DOHH2 (cell line): ENCODE data around the gene PSME2.

ENCODE experiments used
- EZH2phosphoT487 ChIP-seq: fragments of 200-600 bp; sonication (generic); IDR thresholded peaks from 2 replicates; pipeline ENCODE4 v1.6.1; 2017; ENCODE audit warnings: borderline replicate concordance, mild to moderate bottlenecking, antibody characterized with exemption, low read length, moderate library complexity, mixed read lengths
- TF ChIP-seq, protein P1 (sequence below): fragments of 200-600 bp; sonication (generic); IDR thresholded peaks from one replicate; pipeline ENCODE4 v1.5.1; 2014; ENCODE audit warnings: antibody characterized with exemption, mild to moderate bottlenecking, low read depth, low read length; ENCODE audit not compliant: poor library complexity, severe bottlenecking

DNA sequence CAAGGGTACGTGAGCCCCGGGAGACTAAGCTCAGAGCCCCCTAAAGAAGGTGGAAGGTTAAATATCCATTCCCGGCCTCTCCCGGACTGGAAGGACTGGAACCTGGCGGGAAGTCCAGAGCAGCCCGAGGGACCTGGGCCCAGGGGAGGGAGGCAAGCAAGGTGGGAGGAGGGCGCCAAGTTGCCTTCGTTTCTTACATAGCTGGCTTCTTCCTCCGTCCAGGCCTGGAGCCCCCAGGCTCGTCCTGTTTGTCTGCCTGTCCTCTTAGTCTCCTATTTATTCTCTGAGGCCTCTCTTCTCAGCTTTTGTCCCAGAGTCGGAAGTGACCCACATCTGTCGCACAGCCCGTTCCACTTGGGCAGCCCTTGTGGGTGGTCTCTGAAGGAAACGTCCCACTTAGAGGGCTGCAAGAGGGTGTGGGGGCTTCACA, 51.6 kb downstream of the PSME2 start:
- TF ChIP-seq, protein P1, sequence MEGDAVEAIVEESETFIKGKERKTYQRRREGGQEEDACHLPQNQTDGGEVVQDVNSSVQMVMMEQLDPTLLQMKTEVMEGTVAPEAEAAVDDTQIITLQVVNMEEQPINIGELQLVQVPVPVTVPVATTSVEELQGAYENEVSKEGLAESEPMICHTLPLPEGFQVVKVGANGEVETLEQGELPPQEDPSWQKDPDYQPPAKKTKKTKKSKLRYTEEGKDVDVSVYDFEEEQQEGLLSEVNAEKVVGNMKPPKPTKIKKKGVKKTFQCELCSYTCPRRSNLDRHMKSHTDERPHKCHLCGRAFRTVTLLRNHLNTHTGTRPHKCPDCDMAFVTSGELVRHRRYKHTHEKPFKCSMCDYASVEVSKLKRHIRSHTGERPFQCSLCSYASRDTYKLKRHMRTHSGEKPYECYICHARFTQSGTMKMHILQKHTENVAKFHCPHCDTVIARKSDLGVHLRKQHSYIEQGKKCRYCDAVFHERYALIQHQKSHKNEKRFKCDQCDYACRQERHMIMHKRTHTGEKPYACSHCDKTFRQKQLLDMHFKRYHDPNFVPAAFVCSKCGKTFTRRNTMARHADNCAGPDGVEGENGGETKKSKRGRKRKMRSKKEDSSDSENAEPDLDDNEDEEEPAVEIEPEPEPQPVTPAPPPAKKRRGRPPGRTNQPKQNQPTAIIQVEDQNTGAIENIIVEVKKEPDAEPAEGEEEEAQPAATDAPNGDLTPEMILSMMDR: no peak
- TF ChIP-seq EZH2phosphoT487: no peak
